HG03060 (cell line): ENCODE data around the gene CEMIP.

Experiments used
- ATAC-seq: cut with Tn5 transposase; IDR thresholded peaks from one replicate; pipeline ENCODE4 v1.9.1; 2021; ENCODE audit warnings: low read depth, moderate number of reproducible peaks; ENCODE audit not compliant: unreplicated experiment

Gene CEMIP

DNA sequence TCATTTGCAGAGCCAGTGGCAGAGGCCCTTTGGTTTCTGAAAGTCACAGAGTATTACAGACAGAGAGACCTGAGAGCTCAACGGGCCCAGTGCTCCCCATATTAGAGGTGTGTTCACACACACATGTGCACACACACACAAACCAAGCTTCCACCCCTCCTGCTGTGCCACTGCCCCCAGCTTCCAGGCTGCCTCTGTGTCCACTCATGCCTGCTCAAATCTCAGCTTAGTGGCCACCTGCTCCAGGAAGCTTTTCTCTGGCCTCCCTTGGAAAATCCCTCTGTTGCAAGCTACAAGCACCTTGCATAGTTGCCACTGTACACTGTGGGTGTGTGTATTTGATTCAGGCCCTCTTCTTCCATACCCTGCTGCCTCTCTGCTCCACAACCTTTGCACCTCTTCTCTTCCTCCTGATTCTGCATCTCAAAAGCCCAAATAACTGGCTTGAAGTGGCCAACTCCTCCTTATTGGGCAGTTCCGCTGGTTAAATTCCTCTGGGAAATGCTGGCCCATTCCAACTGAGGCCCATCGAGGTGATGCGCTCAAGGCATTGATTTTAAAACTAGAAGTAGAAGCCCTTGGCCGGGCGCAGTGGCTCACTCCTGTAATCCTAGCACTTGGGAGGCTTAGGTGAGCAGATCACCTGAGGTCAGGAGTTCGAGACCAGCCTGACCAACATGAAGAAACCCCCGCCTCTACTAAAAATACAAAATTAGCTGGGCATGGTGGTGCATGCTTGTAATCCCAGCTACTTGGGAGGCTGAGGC is 187.4 kb downstream of the CEMIP start:
- no peak for ATAC-seq

- no peak for ATAC-seq
These were observed 188.3 kb downstream of the CEMIP start for GRCh38 chr15:80967451-80967850.

DNA sequence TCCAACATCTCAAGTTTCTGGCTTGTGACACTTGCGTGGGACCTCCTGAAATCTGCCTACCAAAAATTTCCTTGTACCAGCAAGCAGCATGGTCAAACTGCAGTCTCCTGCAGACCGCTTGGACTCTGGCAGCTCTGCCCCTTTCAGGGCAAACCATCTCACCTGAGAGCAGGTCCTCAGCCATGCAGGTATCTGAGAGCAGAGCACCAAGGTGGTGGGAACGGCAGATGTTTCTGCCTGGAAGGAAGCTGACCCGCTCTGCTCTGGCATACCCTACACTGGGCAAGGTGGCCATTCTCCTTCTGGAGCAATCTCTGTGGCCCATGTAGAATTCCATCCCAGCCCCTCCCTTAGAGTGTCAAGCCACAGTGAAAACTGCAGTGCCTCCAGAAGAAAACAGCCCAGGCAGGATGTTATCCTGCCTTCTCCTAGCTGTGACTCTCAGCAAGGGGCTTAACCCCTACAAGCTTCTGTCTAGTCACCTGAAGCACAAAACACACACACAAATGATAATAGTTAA is 188.9 kb downstream of the CEMIP start:
- ATAC-seq = no peak

- ATAC-seq = no peak
These were observed 190.1 kb downstream of the CEMIP start for GRCh38 chr15:80969316-80969715.

DNA sequence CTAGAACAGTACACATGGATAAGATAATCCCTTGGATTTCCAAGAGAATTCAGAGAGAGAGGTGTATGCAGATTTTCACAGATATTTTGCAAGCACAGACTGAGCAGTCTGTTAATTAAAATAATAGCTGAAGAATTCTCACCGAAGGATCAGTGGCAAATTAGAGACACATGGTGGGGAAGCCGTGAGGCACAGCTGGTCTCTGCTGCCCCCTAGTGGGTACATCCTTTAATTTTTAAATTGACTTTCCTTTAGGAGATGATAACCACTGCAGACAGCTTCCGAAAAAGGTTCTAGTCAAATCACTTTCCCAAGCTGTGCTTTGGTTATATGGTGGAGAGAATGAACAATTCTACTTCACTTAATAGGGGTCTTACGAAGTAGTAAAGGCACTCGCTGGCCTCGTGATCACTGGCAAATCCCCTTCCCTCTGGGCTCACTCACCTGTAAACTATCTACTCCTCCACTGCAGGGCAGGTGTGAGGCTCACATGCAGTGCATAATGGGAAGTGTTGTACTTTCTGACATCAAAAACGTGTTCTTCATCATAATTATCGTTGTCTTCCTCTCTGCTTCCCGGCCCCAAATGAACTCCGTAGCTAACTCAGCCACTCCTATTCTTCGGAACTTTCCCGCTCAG is 191.0 kb downstream of the CEMIP start:
- ATAC-seq = no peak

DNA sequence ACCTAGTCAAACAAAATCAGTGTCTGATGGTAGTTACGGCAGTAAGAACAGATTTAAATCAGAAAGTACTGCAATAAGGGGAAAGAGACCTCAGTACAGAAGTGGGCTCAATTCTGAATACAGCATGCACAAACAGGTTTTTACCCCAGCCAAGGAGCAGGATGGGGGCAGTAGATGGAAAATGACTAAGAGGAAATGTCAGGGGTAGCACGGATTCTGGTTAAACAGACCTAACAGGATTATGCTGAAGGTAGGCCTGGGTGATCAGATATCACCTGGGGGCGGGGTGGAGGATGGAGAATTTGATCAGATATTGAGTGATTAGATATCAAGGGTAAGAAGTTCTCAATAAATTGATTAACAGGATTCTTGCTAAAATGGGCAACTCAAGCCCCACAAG is 191.5 kb downstream of the CEMIP start:
- ATAC-seq = no peak

GRCh38 chr15:80971143-80971542 is 192.0 kb downstream of the CEMIP start:
- no peak for ATAC-seq

DNA sequence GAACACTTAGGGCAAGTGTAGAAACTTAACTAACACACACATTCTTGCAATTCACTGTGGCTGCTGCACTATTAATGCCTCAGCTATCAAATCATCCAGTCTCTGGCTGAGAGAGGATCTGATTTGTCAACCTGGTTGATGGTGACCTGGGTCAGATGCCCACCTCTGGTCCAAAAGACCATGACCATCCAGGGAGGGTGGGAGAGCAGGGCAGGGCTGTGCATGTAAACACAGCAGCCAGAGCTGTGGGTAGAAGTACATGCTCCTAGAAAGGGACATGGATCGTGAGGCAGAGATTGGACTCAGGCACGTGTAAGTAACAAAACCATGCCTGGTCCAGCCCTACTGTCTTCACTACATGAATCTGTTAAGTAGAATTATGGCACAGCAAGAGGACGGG is 193.1 kb downstream of the CEMIP start:
- no peak for ATAC-seq

DNA sequence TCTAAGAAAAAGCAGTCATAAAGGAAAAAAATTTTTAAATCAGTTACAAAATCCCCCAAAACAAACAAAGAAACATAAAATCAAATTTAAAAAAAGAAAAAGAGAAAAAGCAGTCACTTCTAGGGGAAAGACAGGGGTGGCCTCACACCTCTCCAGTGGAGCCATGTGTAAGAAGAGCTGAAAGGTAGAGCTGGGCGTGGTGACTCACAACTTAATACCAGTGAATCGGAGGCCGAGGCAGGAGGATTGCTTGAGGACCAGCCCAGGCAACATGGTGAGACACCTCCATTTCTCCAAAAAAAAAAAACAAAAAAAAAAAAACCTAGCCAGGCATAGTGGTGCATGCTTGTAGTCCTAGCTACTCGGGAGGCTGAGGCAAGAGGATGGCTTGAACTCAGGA is 195.7 kb downstream of the CEMIP start:
- ATAC-seq = no peak

DNA sequence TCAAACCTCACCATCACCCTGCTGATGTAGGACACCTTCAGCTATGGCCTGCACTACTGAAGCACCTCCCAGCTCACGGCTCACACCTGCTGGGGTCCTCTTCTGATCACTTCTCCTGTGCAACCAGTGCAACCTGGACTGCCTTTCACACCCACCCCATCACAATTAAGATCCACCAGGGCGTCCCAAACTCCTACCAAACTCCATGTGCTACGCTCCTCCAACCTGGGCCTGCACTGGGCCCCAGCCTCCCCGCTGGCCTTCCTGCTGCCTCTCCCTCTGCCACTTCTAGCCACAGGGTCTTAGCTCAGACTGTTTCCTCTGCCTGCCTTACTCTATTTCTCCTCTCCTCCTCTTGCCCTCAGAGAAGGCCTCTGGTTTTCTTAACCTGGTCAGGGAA is 197.7 kb downstream of the CEMIP start:
- ATAC-seq = no peak

DNA sequence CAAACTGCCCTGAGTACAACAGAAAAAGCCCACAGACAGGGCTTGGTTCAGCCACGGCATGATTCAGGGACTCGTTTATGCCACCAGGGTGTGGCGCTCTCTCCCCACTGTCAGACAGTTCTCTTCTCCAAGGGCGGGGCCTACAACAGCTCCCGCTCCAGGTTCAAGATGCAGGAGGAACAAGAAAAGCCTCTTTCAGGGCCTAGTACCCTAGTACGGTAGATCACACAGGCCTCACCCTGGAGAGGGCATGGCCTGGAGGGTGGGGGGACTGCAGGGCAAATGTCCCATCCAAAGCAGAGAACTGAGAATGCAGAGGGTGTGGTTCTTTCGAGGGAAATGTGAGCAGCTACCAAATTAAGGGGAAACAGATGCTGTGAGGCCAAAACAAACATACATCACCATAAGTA is 198.5 kb downstream of the CEMIP start:
- no peak for ATAC-seq

DNA sequence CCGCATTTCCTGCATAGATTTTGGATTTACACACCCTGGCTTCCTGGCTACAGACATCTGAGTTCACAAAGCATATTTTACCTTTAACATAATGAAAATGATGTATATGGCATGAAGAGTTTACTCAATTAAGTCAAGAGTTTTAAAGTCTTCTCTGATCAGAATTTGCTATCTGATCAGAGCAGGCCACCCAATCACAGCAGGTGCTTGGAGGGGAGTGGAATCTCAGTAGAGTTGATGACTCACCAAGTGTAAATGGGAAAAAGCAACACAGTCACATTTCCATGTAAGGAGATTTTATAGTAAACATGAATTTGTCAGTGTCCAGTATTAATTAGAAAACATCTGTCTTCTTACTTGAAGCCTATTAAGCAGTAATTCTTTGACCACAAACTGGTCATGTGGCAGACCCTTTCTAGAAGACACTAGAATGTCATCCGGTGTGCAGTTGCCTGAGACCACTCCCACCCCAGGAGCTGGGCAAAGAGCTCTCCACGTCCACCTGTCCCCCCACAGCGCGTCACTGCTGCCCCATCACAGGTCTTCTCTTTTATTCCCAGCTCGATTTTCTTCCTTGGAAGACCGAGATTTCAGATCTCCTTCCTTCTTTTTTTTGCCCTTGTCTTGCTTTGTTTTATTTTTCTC is 199.6 kb downstream of the CEMIP start:
- no peak for ATAC-seq

GRCh38 chr15:80979538-80980200 is 200.5 kb downstream of the CEMIP start:
- ATAC-seq = no peak

DNA sequence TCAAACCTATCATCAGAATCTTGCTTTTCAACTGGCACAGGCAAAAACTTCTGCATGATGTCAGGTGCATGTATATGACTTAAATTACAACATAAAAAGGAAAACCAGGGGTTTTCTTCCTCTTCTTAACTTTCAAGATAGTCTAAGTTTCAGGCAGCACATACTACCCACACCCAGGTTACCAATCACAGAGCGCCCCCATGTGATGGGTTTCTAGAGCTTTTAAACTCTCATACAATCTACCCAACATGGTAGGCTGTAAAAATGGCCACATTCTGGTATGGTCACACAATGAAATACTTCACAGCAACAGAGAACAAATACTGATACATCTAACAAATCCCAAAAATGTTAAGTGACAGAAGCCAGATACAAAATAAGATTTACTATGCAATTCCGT is 203.0 kb downstream of the CEMIP start:
- ATAC-seq = no peak

DNA sequence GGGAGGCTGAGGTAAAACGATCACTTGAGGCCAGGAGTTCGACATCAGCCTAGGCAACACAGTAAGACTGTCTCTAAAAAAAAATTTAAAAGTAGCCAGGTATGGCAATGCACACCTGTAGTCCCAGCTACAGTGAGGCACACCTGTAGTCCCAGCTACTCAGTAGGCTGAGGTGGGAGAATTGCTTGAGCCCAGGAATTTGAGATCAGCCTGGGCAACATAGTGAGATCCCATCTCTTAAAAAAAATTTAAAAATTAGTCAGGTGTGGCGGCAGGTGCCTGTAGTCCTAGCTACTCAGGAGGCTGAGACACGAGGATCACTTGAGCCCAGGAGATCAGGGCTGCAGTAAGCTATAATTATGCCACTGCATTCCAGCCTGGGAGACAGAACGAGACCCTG is 203.7 kb downstream of the CEMIP start:
- no peak for ATAC-seq

DNA sequence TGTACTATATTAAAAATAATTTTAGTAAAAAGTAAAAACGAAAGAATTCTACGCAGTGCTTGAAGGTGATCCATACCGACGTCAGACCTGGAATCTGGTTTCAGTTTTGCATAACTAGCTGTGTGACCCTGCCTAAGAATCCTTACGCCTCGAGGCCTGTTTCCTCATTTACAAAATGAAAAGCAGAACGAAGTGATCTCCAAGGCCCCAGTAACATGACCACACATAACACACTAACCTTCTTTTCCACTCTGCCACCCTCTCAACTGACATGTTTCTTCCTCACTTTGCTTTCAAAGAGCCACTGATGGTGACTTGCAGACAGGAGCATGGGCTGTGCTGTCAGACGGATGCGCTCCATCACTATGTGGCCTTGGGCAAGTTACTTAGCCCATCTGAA is 205.7 kb downstream of the CEMIP start:
- no peak for ATAC-seq

GRCh38 chr15:80985981-80986380 is 206.8 kb downstream of the CEMIP start:
- ATAC-seq = no peak

- ATAC-seq = no peak
These were observed 207.3 kb downstream of the CEMIP start for GRCh38 chr15:80986487-80986886.

- no peak for ATAC-seq
These were observed 209.1 kb downstream of the CEMIP start for GRCh38 chr15:80988148-80988796.

DNA sequence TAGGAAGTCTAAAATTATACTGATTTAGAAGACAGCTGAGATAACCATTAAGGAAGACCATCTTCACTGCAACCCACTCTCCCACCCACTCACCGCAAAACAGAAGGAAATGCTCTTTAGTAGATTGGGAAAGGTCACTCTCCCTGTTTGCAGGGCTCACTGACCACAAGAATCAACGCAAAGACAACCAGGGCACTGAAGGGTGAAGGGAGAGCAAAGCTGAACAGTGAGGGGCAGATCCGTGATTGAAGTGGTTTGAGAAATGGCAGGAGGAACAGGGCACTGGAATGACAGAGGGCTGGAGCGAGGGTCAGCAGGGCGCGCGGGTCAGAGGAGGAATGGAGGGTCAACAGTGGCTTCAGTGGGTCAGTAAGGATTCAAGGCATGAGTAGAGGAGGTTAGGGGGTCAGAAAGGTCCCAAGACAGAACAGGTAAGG is 209.9 kb downstream of the CEMIP start:
- no peak for ATAC-seq
